ENCODE data around the gene GEMIN5. TPM values are rescaled to one million over a fixed set of nuclear protein-coding genes. Genes with fewer than 3 reads are reported as not detected.
A peak's percentile ranks its signal among the peaks of the same experiment; 100 is the strongest.

GEMIN5 gene
- total and polyA plus RNA-seq, 2 of the 13 experiments (the other 11 are each of a cell fraction or from before 2014, with no cell fraction given), result 6.6 to 28.6 TPM

GRCh38 chr5:154972476-154973080, 34.6 kb upstream of the GEMIN5 start:
- H3K27ac ChIP-seq (ENCODE audit: extremely low read length, insufficient read depth, low read length), result no peak overlapping the region
- no peaks in the 10 kb centered on the region for H3K9me3 ChIP-seq (ENCODE audit: low read length)
- no TSS peak for BruUV-seq (replicated peaks)
- in situ Hi-C loops (cut with HindIII; ENCODE audit: extremely low pct_ligation_motif_present, low pct_unique_long_range_greater_than_20kb) (loop anchor here (10.0 kb wide), 1 partner anchor 52 kb away; no protein-coding TSS in a partner anchor), intact Hi-C loops (cut with micrococcal nuclease; ENCODE audit: unreplicated experiment) (loop anchor here (1.0 kb wide), 2 partner anchors 32 to 56 kb away; no protein-coding TSS in a partner anchor)
- peak; percentile 66 for ATAC-seq
- H3K79me2 ChIP-seq (ENCODE audit: insufficient read depth, low read length), result no peaks in the 10 kb centered on the region
- H3K9ac ChIP-seq (ENCODE audit: insufficient read depth, low read depth, low read length), result no peak overlapping the region
- WGBS (ENCODE audit: low lambda C conversion rate), result 72% methylated on average over 2 of the region's 2 CpGs
- H3K27me3 ChIP-seq (ENCODE audit: control insufficient read depth in 1 of 2, insufficient read depth in 2 of 2, low read length in 2 of 2), result no peaks in the 10 kb centered on the region
- H4K20me1 ChIP-seq (ENCODE audit: insufficient read depth, low read length), result no peaks in the 10 kb centered on the region
- no peak overlapping the region for H3K4me3 ChIP-seq (replicated peaks in 1 of 3; ENCODE audit: insufficient read depth in 1 of 3, low read depth in 2 of 3, low read length in 3 of 3)
- CTCF ChIA-PET (ENCODE audit: low intra/inter-chr PET ratio, low total read pairs), result interaction anchor here (2.6 to 3.3 kb wide), 2 partner anchors 31 to 55 kb away, joined by 16 to 17 read pairs; no protein-coding TSS in a partner anchor
- H2AFZ ChIP-seq (ENCODE audit: low read length), result no peak overlapping the region
- DNase-seq (ENCODE audit: low spot score), result peak; percentile 35
- peaks cover 19% of the 10 kb centered on the region for H3K4me1 ChIP-seq (ENCODE audit: insufficient read depth, low read length)
- POLR2A ChIA-PET, result no interaction called here
- peak; percentile 87 for FAIRE-seq
- H3K36me3 ChIP-seq (replicated peaks in 1 of 2; ENCODE audit: control insufficient read depth in 1 of 2, insufficient read depth in 2 of 2, low read length in 2 of 2), result peaks cover 0 to 11% of the 10 kb centered on the region in 2 experiments; a peak in 4 of 5 replicates
- no peak overlapping the region for H3K4me2 ChIP-seq (ENCODE audit: low read depth, low read length)
- no peak for TF ChIP-seq ZNF530 (CRISPR knock-in tag; IDR thresholded peaks at IDR 0.05; ENCODE audit: low read depth)
- no peak for TF ChIP-seq SCMH1 (CRISPR knock-in tag; IDR thresholded peaks at IDR 0.05; ENCODE audit: borderline replicate concordance)
- no peak for TF ChIP-seq CENPX (CRISPR knock-in tag; IDR thresholded peaks at IDR 0.05)
- TF ChIP-seq SMC3 (IDR thresholded peaks at IDR 0.05; ENCODE audit: low read length), result peak; percentile 67
- TF ChIP-seq ZSCAN21 (CRISPR knock-in tag; IDR thresholded peaks at IDR 0.05; ENCODE audit: borderline replicate concordance), result no peak
- TF ChIP-seq RAD21 (CRISPR knock-in tag; IDR thresholded peaks at IDR 0.05), result peak; percentile 54; the same call in 1 of the 2 replicates
- no peak for TF ChIP-seq ZFP90 (CRISPR knock-in tag; IDR thresholded peaks at IDR 0.05; ENCODE audit: borderline replicate concordance)
- TF ChIP-seq CTCF (CRISPR knock-in tag; IDR thresholded peaks at IDR 0.05), result peak; percentile 76
- TF ChIP-seq RNF2 (conservative IDR thresholded peaks at IDR 0.05; ENCODE audit: low read depth), result no peak
- TF ChIP-seq STAT5B (CRISPR knock-in tag; IDR thresholded peaks at IDR 0.05), result no peak
- no peak for TF ChIP-seq ZNF567 (CRISPR knock-in tag; IDR thresholded peaks at IDR 0.05; ENCODE audit: borderline replicate concordance)
- no peak for TF ChIP-seq BCL6 (CRISPR knock-in tag; IDR thresholded peaks at IDR 0.05)
- TF ChIP-seq NCOR1 (IDR thresholded peaks at IDR 0.05; ENCODE audit: borderline replicate concordance, low read length), result no peak
- no peak for TF ChIP-seq ZNF773 (CRISPR knock-in tag; IDR thresholded peaks at IDR 0.05; ENCODE audit: borderline replicate concordance)
- TF ChIP-seq ZNF275 (CRISPR knock-in tag; IDR thresholded peaks at IDR 0.05; ENCODE audit: borderline replicate concordance), result no peak
- TF ChIP-seq ZNF768 (CRISPR knock-in tag; IDR thresholded peaks at IDR 0.05), result no peak
- no peak for TF ChIP-seq ASH2L (IDR thresholded peaks at IDR 0.05; ENCODE audit: insufficient read length, low read depth, low read length)
- TF ChIP-seq PRDM4 (CRISPR knock-in tag; IDR thresholded peaks at IDR 0.05; ENCODE audit: borderline replicate concordance), result no peak
- TF ChIP-seq CREBL2 (CRISPR knock-in tag; IDR thresholded peaks at IDR 0.05; ENCODE audit: borderline replicate concordance), result no peak

Data from HepG2 (cell line).